GM10248 (cell line): ENCODE measurements around the gene NCEH1.

Source experiments
- CTCF ChIA-PET: fragments of 300-600 bp; sonication (Branson Sonifier 250); formaldehyde crosslinking; extraction: SDS; loops from one replicate; lab custom pipeline; 2021; ENCODE audit warnings: antibody characterized with exemption; lab: Yijun Ruan, JAX
- POLR2A ChIA-PET: fragments of 350-650 bp; sonication (Branson Sonifier 250); formaldehyde crosslinking; extraction: SDS; loops from one replicate; lab custom pipeline; 2020; ENCODE audit warnings: antibody characterized with exemption; lab: Yijun Ruan, JAX
- DNase-seq: peaks from one replicate; pipeline ENCODE4 v3.0.0; 2012; ENCODE audit errors: extremely low spot score
- TF ChIP-seq, protein P1 (sequence below): IDR thresholded peaks from 2 replicates; pipeline ENCODE4 v1.5.1; 2012; ENCODE audit warnings: mild to moderate bottlenecking, low read depth; ENCODE audit errors: extremely low read depth, missing control alignments, control extremely low read depth

The NCEH1 gene

GRCh38 chr3:172643506-172644179 lies 67.2 kb downstream of the NCEH1 start:
- DNase-seq: no peak
- CTCF ChIA-PET: interaction anchor here (0.9 to 2.6 kb wide), 3 partner anchors 10 to 30 kb away, joined by 4 to 7 read pairs (median 5); no protein-coding TSS in a partner anchor
- TF ChIP-seq, protein P1, sequence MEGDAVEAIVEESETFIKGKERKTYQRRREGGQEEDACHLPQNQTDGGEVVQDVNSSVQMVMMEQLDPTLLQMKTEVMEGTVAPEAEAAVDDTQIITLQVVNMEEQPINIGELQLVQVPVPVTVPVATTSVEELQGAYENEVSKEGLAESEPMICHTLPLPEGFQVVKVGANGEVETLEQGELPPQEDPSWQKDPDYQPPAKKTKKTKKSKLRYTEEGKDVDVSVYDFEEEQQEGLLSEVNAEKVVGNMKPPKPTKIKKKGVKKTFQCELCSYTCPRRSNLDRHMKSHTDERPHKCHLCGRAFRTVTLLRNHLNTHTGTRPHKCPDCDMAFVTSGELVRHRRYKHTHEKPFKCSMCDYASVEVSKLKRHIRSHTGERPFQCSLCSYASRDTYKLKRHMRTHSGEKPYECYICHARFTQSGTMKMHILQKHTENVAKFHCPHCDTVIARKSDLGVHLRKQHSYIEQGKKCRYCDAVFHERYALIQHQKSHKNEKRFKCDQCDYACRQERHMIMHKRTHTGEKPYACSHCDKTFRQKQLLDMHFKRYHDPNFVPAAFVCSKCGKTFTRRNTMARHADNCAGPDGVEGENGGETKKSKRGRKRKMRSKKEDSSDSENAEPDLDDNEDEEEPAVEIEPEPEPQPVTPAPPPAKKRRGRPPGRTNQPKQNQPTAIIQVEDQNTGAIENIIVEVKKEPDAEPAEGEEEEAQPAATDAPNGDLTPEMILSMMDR: no peak
- POLR2A ChIA-PET: no interaction called here

DNA sequence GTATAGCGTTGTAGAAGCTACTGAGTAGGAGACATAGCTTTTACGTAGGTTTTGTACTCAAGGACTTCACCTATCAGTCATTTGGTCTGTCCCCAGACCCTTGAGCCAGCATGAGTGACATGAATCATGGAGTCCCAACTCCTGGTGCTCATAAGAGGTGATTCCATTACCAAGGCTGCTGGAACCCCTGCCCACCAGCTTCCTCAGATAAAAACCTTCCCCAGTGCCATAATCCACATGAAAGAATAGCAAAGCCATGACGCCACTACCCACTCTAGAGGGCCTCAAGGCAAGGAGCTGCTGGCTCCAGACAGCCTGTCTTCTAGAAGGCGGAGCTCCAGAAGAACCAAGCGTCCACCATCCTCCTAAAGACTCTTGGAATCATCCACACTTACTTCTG lies 69.6 kb downstream of the NCEH1 start:
- POLR2A ChIA-PET: no interaction called here
- CTCF ChIA-PET: interaction anchor here (0.9 to 1.1 kb wide), 3 partner anchors 9 to 17 kb away, joined by 3 to 4 read pairs (median 3); no protein-coding TSS in a partner anchor
- no peak for DNase-seq
- TF ChIP-seq, protein P1: no peak

- DNase-seq: no peak
- ChIA-PET CTCF (interaction anchor here (1.0 kb wide), 1 partner anchor 17 kb away, joined by 3 read pairs; no protein-coding TSS in a partner anchor), POLR2A (no interaction called here)
- TF ChIP-seq, protein P1: no peak
Measured at GRCh38 chr3:172640751-172641150, 70.1 kb downstream of the NCEH1 start.

GRCh38 chr3:172635588-172635987 lies 75.3 kb downstream of the NCEH1 start:
- peak; percentile 73 for DNase-seq
- ChIA-PET POLR2A (no interaction called here), CTCF (interaction anchor here (2.0 to 3.7 kb wide), 2 partner anchors 12 to 37 kb away, joined by 6 to 29 read pairs; no protein-coding TSS in a partner anchor)
- TF ChIP-seq, protein P1: no peak

GRCh38 chr3:172634948-172635347 lies 75.9 kb downstream of the NCEH1 start:
- CTCF ChIA-PET: interaction anchor here (1.9 to 3.7 kb wide), 3 partner anchors 10 to 38 kb away, joined by 6 to 29 read pairs (median 8); no protein-coding TSS in a partner anchor

GRCh38 chr3:172630316-172630715 lies 80.6 kb downstream of the NCEH1 start:
- POLR2A ChIA-PET: no interaction called here
- DNase-seq: no peak
- CTCF ChIA-PET: interaction anchor here (1.1 to 1.6 kb wide), 2 partner anchors 12 to 34 kb away, joined by 5 to 6 read pairs; no protein-coding TSS in a partner anchor
- TF ChIP-seq, protein P1: no peak

More at GRCh38 chr3:172634948-172635347, 75.9 kb downstream of the NCEH1 start:
- no peak for DNase-seq
- POLR2A ChIA-PET: no interaction called here
- TF ChIP-seq, protein P1: no peak
